ENCODE results near the gene NOP14.

DNA sequence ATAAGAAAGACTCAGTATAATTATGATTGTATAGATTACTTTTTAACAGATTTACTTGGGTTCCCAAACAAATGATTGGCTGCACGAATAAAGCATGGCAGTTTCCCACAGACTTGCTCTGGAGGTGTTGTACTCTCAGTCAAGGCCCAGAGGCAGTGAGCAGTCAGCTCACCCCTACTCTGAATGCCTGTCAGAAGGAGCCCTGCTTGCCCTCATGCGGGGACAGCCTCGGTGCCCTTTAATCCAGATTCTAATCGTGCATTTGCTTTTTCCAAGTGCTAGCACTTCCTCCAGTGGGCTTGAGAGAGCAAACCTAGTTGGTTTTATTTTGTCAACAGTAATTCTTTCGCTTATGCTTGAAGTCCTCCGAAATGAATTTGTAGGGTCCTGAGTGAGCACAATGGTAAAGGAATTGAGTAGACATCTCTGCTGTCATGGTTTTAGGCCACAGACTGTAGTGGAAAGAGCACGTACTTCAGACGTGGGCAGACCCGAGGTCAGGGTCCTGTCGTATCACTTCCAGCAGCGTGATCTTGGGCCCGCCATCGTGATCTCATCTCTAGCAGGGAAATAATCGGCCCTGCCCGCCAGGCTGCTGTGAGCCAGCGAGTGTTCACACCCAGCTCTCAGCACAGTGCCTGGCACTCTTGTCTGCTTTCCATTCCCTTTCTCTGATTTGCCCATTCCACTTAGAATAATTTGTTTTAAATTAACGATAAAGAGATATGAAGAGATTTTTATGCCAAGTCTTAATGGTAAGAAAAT, 48.4 kb upstream of the NOP14 start:
- TF ChIP-seq, protein P1, sequence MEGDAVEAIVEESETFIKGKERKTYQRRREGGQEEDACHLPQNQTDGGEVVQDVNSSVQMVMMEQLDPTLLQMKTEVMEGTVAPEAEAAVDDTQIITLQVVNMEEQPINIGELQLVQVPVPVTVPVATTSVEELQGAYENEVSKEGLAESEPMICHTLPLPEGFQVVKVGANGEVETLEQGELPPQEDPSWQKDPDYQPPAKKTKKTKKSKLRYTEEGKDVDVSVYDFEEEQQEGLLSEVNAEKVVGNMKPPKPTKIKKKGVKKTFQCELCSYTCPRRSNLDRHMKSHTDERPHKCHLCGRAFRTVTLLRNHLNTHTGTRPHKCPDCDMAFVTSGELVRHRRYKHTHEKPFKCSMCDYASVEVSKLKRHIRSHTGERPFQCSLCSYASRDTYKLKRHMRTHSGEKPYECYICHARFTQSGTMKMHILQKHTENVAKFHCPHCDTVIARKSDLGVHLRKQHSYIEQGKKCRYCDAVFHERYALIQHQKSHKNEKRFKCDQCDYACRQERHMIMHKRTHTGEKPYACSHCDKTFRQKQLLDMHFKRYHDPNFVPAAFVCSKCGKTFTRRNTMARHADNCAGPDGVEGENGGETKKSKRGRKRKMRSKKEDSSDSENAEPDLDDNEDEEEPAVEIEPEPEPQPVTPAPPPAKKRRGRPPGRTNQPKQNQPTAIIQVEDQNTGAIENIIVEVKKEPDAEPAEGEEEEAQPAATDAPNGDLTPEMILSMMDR (IDR thresholded peaks at IDR 0.05; ENCODE audit: low read depth, low read length, poor library complexity, severe bottlenecking) = no peak
- no peak for TF ChIP-seq EZH2phosphoT487 (IDR thresholded peaks at IDR 0.05; ENCODE audit: borderline replicate concordance, low read length)
